Stimulated activated CD8-positive, alpha-beta memory T cell treated with anti-CD3 and anti-CD28 coated beads, Interleukin-7, amount 100 ng/mL, for 24 hours (primary cell): ENCODE data around the gene CDK17.
"Not testable (repeated sequence)": the region's sequence is repeated elsewhere in the genome, so short reads cannot be mapped to it uniquely, and the experiment has no call there.

ENCODE experiments used
- DNase-seq: peaks from one replicate; pipeline ENCODE4 v3.0.0-alpha.2; 2020; ENCODE audit warnings: low read depth

The CDK17 gene

GRCh38 chr12:96354326-96354725 lies 45.9 kb downstream of the CDK17 start:
- no peak for DNase-seq

- no peak for DNase-seq
These were observed 47.9 kb downstream of the CDK17 start for GRCh38 chr12:96352161-96352835.

GRCh38 chr12:96350982-96351381 lies 49.3 kb downstream of the CDK17 start:
- DNase-seq: no peak

GRCh38 chr12:96347130-96347699 lies 53.0 kb downstream of the CDK17 start:
- DNase-seq: no peak

GRCh38 chr12:96346716-96347115 lies 53.5 kb downstream of the CDK17 start:
- DNase-seq: not testable (repeated sequence)

- DNase-seq: no peak
These were observed 56.0 kb downstream of the CDK17 start for GRCh38 chr12:96344124-96344695.

GRCh38 chr12:96343347-96343954 lies 56.8 kb downstream of the CDK17 start:
- DNase-seq: no peak

- not testable (repeated sequence) for DNase-seq
These were observed 60.6 kb downstream of the CDK17 start for GRCh38 chr12:96339666-96340065.

GRCh38 chr12:96338852-96339471 lies 61.3 kb downstream of the CDK17 start:
- no peak for DNase-seq

- DNase-seq: no peak
These were observed 62.3 kb downstream of the CDK17 start for GRCh38 chr12:96337953-96338352.

GRCh38 chr12:96336489-96336888 lies 63.8 kb downstream of the CDK17 start:
- no peak for DNase-seq

GRCh38 chr12:96335270-96335669 lies 65.0 kb downstream of the CDK17 start:
- no peak for DNase-seq

- no peak for DNase-seq
These were observed 65.7 kb downstream of the CDK17 start for GRCh38 chr12:96334502-96334901.

- DNase-seq: no peak
These were observed 70.7 kb downstream of the CDK17 start for GRCh38 chr12:96329545-96329944.

GRCh38 chr12:96329018-96329417 lies 71.2 kb downstream of the CDK17 start:
- no peak for DNase-seq

GRCh38 chr12:96327889-96328288 lies 72.3 kb downstream of the CDK17 start:
- DNase-seq: no peak

GRCh38 chr12:96327346-96327745 lies 72.9 kb downstream of the CDK17 start:
- no peak for DNase-seq

- DNase-seq: no peak
These were observed 73.5 kb downstream of the CDK17 start for GRCh38 chr12:96326628-96327227.

- no peak for DNase-seq
These were observed 76.3 kb downstream of the CDK17 start for GRCh38 chr12:96323906-96324305.

GRCh38 chr12:96322720-96323119 lies 77.5 kb downstream of the CDK17 start:
- DNase-seq: no peak

GRCh38 chr12:96321941-96322340 lies 78.3 kb downstream of the CDK17 start:
- no peak for DNase-seq

- not testable (repeated sequence) for DNase-seq
These were observed 82.4 kb downstream of the CDK17 start for GRCh38 chr12:96317801-96318200.
